Measurements from ENCODE around the gene TANC1. TPM values are rescaled to one million over a fixed set of nuclear protein-coding genes. Genes with fewer than 3 reads are reported as not detected.
A peak's percentile ranks its signal among the peaks of the same experiment; 100 is the strongest.

Gene TANC1
- total RNA-seq, 1 donor, result 74.7 TPM

DNA sequence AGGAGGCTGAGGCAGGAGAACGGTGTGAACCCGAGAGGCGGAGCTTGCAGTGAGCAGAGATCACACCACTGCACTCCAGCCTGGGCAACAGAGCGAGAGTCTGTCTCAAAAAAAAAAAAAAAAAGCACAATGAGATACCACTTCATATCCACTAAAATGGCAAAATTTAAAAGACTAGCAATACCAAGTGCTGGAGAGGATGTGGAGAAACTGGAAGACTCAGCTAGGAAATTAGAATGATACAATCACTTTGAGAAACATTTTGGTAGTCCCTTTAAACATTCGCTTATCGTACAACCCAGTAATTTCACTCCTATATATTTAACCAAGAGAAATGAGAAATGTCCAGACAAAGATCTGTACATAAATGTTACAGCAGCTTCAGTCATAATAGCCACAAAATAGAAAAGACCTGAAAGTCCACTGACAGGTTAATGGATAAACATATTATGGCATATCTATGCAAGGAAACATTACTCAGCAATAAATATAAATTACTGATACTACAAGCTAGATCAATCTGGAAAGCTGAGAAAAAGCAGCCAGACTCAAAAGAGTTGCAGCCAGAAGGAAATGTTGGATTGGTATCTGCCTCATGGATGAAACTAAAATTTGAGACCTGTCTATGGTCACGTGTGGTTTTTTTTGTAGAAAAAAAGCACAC lies 278.0 kb downstream of the TANC1 start:
- no peak overlapping the region for H3K4me3 ChIP-seq (ENCODE audit: low read depth, low read length)
- TF ChIP-seq, protein P1, sequence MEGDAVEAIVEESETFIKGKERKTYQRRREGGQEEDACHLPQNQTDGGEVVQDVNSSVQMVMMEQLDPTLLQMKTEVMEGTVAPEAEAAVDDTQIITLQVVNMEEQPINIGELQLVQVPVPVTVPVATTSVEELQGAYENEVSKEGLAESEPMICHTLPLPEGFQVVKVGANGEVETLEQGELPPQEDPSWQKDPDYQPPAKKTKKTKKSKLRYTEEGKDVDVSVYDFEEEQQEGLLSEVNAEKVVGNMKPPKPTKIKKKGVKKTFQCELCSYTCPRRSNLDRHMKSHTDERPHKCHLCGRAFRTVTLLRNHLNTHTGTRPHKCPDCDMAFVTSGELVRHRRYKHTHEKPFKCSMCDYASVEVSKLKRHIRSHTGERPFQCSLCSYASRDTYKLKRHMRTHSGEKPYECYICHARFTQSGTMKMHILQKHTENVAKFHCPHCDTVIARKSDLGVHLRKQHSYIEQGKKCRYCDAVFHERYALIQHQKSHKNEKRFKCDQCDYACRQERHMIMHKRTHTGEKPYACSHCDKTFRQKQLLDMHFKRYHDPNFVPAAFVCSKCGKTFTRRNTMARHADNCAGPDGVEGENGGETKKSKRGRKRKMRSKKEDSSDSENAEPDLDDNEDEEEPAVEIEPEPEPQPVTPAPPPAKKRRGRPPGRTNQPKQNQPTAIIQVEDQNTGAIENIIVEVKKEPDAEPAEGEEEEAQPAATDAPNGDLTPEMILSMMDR (IDR thresholded peaks at IDR 0.05; ENCODE audit: insufficient read depth, low read depth, low read length), result no peak
- DNase-seq (ENCODE audit: low read depth), result no peak

DNA sequence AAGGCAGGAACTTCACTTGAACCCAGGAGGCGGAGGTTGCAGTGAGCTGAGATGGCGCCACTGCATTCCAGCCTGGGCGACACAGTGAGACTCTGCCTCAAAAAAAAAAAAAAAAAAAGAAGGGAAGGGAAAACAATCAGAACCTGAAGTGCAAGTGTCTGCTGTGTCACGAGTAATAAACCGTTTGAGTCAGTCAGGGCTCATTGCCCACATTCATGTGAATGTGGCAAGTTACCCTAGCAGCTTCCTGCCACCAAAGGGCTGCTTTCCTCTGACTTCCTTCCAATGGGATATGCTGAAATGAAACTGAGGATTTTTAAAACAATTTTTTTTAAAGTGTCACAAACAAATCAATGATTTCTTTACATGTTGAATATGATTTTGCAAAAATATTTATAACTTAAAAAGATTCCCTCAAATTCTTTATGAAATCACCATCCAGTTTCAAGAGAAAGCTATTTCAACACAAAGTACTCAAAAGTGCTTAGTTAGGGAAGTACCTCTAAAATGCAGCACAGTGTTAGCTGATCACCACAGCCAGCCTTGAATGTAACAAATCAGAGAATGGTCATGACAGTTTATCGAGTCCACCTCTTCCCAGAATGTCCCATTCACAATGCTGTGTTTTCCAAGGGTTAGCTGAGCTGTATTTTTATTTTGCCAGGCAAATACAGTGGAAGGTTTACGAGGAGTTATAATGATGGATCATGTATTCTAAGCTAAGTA lies 281.7 kb downstream of the TANC1 start:
- H3K4me3 ChIP-seq (ENCODE audit: low read depth, low read length), result no peak overlapping the region
- peak; percentile 44 for DNase-seq (ENCODE audit: low read depth)
- TF ChIP-seq, protein P1 (IDR thresholded peaks at IDR 0.05; ENCODE audit: insufficient read depth, low read depth, low read length), result no peak

DNA sequence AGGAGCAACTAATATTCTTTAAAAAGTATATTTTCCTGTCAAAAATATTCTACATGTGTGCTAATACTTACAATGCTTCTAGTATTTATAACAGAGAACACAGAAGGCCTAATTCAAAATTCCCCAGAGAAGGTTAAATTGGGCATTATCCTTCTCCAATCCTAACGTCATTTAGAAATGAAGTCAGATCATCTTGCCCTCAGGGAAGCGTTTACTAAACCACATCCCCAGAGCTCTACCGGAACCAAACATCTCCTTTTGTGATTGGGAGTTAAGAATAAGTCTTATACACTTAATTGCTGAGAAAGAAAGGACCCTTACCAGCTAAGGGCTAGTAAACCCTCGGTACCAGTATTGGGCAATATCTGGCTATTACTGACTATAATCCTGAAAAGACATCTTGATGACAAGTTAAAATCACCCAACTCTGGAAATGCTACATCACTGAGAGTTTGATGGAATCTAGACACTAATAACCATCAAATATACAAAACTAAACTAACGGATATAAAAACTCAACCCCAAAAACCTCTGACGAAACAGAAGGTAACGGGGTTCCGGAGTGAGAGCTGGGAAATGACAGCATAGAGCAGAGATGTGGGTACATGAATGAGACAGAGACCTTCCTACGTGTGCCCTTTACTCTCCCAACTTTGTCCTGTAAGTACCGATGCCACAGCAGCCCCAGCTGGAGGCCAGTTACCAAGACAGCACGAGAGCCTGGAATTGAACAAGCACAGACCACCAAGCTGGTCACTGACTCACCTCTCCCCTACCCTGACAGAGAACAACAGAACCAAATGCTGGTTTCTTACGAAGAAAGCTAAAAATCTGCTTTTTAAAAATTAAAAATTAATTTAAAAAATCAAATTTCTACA lies 283.1 kb downstream of the TANC1 start:
- H3K4me3 ChIP-seq (ENCODE audit: low read depth, low read length), result no peak overlapping the region
- no peak for DNase-seq (ENCODE audit: low read depth)
- TF ChIP-seq, protein P1 (IDR thresholded peaks at IDR 0.05; ENCODE audit: insufficient read depth, low read depth, low read length), result no peak

DNA sequence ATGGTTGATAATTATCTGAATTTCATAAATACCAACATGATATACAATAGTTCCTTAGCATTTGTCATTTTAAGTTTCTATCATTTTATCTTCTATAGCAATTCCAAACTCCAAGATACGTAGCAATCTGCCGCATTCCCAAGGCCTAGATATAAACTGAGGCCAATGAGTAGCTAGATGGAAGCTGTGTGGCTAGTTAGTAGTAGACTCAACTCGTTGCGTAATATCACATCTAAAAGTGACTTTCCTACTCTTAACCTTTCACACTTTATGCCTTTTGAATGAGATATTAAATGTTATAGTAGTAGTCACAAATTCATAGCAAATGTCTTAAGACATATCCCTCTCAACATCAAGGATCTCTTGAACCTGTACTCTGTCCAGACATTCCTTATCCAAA lies 284.5 kb downstream of the TANC1 start:
- DNase-seq (ENCODE audit: low read depth), result no peak
- TF ChIP-seq, protein P1 (IDR thresholded peaks at IDR 0.05; ENCODE audit: insufficient read depth, low read depth, low read length), result no peak
- no peak overlapping the region for H3K4me3 ChIP-seq (ENCODE audit: low read depth, low read length)

DNA sequence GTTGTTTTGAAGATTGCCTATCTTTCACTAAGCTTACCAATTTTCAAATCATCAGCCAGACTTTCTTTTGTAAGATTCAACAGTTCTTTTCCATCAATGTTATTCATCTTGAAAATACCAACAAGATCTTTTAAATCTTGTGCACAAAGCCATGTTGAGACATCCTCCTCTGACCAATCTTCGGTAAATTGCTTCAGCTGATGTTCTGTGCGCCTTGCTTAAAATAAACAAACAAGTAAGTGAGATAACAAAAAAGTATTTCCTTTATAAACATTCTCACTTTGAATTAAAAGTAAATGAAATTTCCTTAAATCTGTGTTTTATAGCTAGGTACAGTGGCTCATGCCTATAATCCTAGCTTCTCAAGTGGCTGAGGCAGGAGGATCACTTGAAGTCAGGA lies 287.7 kb downstream of the TANC1 start:
- peak; percentile 90 for DNase-seq (ENCODE audit: low read depth)
- TF ChIP-seq, protein P1 (IDR thresholded peaks at IDR 0.05; ENCODE audit: insufficient read depth, low read depth, low read length), result no peak
- H3K4me3 ChIP-seq (ENCODE audit: low read depth, low read length), result no peak overlapping the region

DNA sequence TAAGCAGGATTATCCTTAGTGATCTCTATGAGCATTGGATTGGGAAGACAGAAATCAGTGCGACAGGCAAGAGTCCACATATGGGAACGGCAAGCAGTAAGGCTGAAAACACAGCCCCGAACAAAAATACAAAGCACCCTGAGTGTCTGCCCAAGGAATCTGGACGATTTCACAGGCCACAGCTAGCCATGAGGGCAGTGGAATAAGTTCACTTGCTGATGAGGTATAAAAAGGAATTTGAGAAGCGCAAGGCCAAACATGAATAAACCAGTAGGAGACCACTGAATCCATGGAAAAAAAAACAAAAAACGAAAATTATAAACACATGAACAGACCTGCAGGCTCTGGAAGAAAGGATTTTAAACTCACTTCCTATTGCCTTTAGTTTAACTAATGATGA lies 293.8 kb downstream of the TANC1 start:
- TF ChIP-seq, protein P1 (IDR thresholded peaks at IDR 0.05; ENCODE audit: insufficient read depth, low read depth, low read length), result no peak
- no peak for DNase-seq (ENCODE audit: low read depth)
- H3K4me3 ChIP-seq (ENCODE audit: low read depth, low read length), result no peak overlapping the region
